SU-DHL-6 (cell line): Measurements from ENCODE around the gene THOC7.

Source experiments
- EZH2phosphoT487 ChIP-seq: fragments of 200-600 bp; sonication (generic), shearing (Covaris generic); conservative IDR thresholded peaks from 2 replicates; pipeline ENCODE4 v1.6.1; 2018; ENCODE audit warnings: mild to moderate bottlenecking, antibody characterized with exemption, low read length, moderate library complexity, mixed read lengths
- TF ChIP-seq, protein P1 (sequence below): fragments of 200-600 bp; sonication (generic); IDR thresholded peaks from one replicate; pipeline ENCODE4 v1.5.1; 2017; ENCODE audit warnings: antibody characterized with exemption, mild to moderate bottlenecking, low read length, moderate library complexity; ENCODE audit not compliant: insufficient read depth, poor library complexity, severe bottlenecking

DNA sequence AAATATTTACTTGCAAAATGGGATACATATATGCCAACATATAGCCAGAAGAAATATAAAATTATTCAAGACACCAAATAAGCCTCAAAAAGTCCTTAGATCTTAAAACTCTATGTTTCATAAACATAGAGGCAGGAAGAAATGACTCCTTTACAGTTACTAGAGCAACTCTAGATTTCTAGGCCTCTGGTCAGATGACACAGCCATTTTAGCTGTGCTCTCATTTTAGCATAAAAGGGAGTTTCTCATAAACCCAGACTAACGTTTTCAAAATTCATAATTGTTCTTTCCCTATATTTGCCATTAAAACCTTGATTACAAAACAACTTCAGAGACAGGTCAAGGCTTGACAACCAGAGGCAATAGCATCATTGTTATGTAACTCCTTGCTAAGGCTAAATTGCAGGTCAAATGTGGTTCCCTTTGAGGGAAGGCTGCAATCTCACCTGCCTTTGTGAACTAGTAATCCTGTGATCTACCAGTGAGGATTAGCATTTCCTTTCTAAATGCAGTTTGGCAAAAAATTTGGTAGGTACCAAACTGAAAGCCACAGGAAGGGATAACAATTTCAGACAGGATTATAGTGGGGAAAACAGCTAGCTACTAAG, 8.2 kb downstream of the THOC7 start:
- TF ChIP-seq, protein P1, sequence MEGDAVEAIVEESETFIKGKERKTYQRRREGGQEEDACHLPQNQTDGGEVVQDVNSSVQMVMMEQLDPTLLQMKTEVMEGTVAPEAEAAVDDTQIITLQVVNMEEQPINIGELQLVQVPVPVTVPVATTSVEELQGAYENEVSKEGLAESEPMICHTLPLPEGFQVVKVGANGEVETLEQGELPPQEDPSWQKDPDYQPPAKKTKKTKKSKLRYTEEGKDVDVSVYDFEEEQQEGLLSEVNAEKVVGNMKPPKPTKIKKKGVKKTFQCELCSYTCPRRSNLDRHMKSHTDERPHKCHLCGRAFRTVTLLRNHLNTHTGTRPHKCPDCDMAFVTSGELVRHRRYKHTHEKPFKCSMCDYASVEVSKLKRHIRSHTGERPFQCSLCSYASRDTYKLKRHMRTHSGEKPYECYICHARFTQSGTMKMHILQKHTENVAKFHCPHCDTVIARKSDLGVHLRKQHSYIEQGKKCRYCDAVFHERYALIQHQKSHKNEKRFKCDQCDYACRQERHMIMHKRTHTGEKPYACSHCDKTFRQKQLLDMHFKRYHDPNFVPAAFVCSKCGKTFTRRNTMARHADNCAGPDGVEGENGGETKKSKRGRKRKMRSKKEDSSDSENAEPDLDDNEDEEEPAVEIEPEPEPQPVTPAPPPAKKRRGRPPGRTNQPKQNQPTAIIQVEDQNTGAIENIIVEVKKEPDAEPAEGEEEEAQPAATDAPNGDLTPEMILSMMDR, result no peak
- no peak for TF ChIP-seq EZH2phosphoT487
